Retinal pigment epithelial cell (primary cell): Measurements from ENCODE around the gene CSRNP2.
A peak's percentile ranks its signal among the peaks of the same experiment; 100 is the strongest.

Source experiments
- DNase-seq: peaks from one replicate; pipeline ENCODE4 v3.0.0-alpha.2; 2010; ENCODE audit warnings: low read depth
- H3K4me3 ChIP-seq: 2 replicates; pipeline ENCODE4 v1.5.1; 2011; ENCODE audit warnings: mild to moderate bottlenecking, low read length, control low read depth, moderate library complexity
- TF ChIP-seq, protein P1 (sequence below): conservative IDR thresholded peaks from 2 replicates; pipeline ENCODE4 v1.5.1; 2011; ENCODE audit warnings: low read depth, low read length, control low read depth, inconsistent platforms

The CSRNP2 gene, protein sequence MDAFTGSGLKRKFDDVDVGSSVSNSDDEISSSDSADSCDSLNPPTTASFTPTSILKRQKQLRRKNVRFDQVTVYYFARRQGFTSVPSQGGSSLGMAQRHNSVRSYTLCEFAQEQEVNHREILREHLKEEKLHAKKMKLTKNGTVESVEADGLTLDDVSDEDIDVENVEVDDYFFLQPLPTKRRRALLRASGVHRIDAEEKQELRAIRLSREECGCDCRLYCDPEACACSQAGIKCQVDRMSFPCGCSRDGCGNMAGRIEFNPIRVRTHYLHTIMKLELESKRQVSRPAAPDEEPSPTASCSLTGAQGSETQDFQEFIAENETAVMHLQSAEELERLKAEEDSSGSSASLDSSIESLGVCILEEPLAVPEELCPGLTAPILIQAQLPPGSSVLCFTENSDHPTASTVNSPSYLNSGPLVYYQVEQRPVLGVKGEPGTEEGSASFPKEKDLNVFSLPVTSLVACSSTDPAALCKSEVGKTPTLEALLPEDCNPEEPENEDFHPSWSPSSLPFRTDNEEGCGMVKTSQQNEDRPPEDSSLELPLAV

DNA sequence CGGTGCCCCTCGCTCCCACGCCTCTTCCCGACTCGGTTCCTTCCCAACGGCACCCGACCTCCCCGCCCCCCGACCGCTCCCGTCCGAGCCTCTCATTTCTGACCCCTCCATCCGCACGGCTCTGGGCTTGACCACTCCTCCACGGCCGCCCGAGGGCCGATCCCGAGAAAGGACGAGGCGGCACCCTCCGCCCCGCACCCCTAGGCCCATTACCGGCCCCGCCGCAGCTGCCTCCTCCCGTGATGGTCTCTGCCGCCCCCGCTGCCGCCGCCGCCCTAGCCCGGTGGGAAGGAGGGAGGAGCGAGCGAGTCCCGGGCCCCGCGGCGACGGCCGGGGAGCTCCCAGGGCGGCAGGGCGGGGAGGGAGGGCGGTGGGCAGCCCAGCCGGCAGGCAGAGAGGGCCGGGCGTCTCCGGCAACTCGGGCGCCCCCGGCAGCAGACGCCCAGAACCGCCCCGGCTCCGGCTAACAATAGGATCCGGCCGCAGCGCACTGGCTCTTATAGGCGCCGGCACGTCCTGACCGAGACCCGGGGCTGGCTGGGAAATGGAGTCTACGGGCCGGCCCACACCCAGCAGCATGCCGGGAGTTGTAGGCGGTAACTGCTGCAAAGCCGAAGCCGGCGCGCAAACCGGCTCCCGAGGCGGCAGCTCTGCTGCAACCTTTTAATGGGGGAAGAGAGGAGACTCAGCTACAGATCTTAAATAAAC lies at the start of gene CSRNP2:
TSS of gene CSRNP2 (minus strand) at position 471 of the 708 bp plus-strand sequence. CDS start 7,035 bp downstream, outside the sequence.
- peak within 1 kb of the TSS; percentile 87 for H3K4me3 ChIP-seq
- peak; percentile 82 for DNase-seq
- TF ChIP-seq, protein P1, sequence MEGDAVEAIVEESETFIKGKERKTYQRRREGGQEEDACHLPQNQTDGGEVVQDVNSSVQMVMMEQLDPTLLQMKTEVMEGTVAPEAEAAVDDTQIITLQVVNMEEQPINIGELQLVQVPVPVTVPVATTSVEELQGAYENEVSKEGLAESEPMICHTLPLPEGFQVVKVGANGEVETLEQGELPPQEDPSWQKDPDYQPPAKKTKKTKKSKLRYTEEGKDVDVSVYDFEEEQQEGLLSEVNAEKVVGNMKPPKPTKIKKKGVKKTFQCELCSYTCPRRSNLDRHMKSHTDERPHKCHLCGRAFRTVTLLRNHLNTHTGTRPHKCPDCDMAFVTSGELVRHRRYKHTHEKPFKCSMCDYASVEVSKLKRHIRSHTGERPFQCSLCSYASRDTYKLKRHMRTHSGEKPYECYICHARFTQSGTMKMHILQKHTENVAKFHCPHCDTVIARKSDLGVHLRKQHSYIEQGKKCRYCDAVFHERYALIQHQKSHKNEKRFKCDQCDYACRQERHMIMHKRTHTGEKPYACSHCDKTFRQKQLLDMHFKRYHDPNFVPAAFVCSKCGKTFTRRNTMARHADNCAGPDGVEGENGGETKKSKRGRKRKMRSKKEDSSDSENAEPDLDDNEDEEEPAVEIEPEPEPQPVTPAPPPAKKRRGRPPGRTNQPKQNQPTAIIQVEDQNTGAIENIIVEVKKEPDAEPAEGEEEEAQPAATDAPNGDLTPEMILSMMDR: no peak

DNA sequence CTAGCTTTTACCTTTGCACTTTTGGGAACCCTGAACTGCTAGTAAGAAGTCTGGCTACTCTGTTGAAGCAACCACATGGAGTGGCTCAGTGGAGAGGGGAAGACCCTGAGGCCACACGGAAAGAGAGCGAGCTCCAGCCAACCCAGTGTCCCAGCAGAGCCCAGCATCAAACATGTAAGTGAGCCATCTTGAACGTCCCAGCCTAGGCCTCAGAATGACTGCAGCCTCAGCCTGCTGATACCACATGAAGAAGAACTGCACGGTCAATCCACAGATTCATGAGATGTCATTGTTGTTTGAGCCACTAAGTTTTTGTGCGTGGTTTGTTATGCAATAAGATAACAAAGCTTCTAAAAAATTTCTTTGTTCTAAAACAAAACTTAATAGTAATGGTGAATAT lies 49.3 kb upstream of the CSRNP2 start:
- H3K4me3 ChIP-seq: no peak overlapping the region
- TF ChIP-seq, protein P1: no peak
- no peak for DNase-seq

DNA sequence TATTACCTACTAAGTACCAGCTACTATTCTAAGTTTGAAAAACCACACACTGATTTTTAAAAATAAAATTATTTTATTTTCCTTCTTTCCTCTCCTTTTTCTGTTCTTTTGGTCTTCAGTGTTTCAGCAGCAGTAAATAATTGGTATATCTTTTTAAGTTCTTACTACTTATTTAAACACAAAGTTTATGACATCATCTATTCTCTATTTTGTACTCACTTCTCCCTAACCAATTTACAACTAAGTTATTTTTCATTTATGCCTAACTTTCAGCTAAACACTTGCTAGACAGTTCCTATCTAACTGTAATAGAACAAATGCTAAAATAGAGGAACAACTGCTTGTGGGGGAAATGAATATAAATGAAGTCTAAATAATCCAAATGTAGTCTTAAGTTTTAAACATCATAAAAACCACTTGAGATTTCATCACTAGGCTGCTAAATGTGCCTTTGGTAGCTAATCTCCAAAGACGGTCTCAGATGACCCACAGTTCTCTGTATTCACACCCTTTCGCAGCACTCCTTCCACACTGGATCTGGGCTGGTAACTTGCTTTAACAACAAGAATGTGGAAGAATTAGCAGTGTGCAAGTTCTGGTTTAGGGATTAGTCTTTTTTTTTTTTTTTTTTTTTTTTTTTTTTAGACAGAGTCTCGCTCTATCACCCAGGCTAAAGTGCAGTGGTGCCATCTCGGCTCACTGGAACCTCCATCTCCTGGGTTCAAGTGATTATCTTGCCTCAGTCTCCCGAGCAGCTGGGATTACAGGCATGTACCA lies 48.5 kb upstream of the CSRNP2 start:
- TF ChIP-seq, protein P1: no peak
- H3K4me3 ChIP-seq: no peak overlapping the region
- no peak for DNase-seq

DNA sequence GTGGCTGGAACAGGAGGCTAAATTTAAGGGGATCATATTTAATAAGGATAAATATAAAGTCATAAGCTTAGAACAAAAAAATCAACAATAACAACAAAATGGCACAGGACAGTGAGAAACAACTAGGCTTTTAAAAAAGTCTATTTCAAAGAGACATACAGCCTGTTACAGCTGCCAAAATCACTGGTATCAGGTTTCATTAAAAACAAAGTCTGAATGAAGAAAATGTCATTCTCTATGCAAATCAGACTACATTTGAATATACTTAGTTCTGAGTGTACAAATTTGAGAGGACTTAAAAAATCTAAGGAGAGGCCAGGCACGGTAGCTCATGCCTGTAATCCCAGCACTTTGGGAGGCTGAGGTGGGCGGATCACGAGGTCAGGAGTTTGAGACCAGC lies 45.5 kb upstream of the CSRNP2 start:
- no peak overlapping the region for H3K4me3 ChIP-seq
- TF ChIP-seq, protein P1: no peak
- DNase-seq: no peak

DNA sequence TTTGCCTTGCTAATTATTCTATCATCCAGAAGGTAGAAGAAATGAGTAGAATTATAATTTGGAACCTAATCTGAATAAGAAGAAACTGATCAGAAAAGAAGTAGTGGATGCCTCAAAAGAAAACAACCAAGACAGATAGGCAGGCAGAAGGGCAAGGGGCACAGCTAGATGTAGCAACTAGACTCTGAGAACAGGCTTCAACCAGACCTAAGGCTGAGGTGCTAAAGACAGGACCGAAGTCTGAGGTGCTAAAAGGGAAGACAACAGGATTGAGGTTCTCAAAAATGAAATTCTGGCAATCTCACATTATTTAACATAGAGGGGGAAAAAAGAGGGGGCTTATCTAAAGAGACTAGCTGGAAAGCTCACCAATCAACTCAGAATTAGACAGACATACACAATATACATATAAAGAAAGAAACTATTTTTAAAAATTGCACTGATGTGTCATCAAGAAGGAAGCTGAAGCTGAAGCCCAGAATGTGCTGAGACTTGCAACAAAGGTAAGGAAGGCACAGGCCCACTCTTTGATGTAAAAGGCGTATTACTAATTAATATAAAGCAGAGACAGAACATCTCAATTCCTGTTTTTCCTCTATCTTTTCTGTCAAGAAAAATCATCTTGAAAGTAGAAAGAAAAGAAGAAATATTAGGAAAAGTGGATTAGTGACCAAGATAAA lies 43.8 kb upstream of the CSRNP2 start:
- DNase-seq: no peak
- no peak overlapping the region for H3K4me3 ChIP-seq
- TF ChIP-seq, protein P1: no peak

DNA sequence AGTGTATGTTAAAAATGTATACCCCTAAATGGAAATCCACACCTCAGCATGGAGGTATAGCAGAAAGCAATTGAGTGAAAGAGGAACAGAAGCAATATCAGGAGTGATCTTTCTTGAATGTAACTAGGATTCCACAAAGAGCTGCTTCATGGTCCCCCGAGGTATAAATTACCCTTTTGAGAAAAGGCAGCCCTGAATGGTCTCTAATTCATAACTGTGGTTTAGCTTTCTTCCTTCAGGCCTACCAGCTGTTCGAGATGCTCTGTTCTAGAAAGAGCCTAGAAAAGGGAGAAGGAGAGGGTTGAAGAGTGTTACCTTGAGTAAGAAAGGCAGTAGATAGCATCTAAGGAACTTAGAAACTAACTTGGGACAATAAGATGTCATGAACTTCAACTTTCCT lies 42.9 kb upstream of the CSRNP2 start:
- H3K4me3 ChIP-seq: no peak overlapping the region
- TF ChIP-seq, protein P1: no peak
- no peak for DNase-seq
